Activated CD8-positive, alpha-beta memory T cell treated with anti-CD3 and anti-CD28 coated beads, Interleukin-2, amount 50 U/mL, for 24 hours (primary cell): ENCODE measurements around the gene SLC39A7.

Source experiments
- DNase-seq: peaks from one replicate; pipeline ENCODE4 v3.0.0-alpha.2; 2020; ENCODE audit errors: extremely low read depth

The SLC39A7 gene

GRCh38 chr6:33190504-33191107 lies 10.1 kb upstream of the SLC39A7 start:
- DNase-seq = no peak

- DNase-seq = no peak
Measured at GRCh38 chr6:33191383-33192104, 9.1 kb upstream of the SLC39A7 start.

GRCh38 chr6:33192105-33192646 lies 8.5 kb upstream of the SLC39A7 start, which contains the start of gene COL11A2:
TSS of gene COL11A2 (minus strand) at chr6:33192467. CDS start at chr6:33192240, 227 bp downstream.
- no peak for DNase-seq

GRCh38 chr6:33192671-33193602 lies 7.7 kb upstream of the SLC39A7 start:
- DNase-seq = no peak

- no peak for DNase-seq
Measured at GRCh38 chr6:33193619-33194018, 7.0 kb upstream of the SLC39A7 start.

GRCh38 chr6:33194431-33194979 lies 6.2 kb upstream of the SLC39A7 start:
- no peak for DNase-seq

- no peak for DNase-seq
Measured at GRCh38 chr6:33195304-33196165, 5.1 kb upstream of the SLC39A7 start.

- DNase-seq = no peak
Measured at GRCh38 chr6:33197431-33198048, 3.1 kb upstream of the SLC39A7 start.

- DNase-seq = no peak
Measured at GRCh38 chr6:33198159-33198852, 2.4 kb upstream of the SLC39A7 start.

- no peak for DNase-seq
Measured at GRCh38 chr6:33198853-33199436, 1.7 kb upstream of the SLC39A7 start.

- DNase-seq = no peak
Measured at GRCh38 chr6:33199687-33200218, 914 bp upstream of the SLC39A7 start.

GRCh38 chr6:33201147-33201545 lies 479 bp downstream of the SLC39A7 start:
- DNase-seq = no peak

- no peak for DNase-seq
Measured at GRCh38 chr6:33201935-33202334, 1.3 kb downstream of the SLC39A7 start.

- DNase-seq = no peak
Measured at GRCh38 chr6:33202799-33203198, 2.1 kb downstream of the SLC39A7 start.

GRCh38 chr6:33203443-33204164 lies 2.9 kb downstream of the SLC39A7 start:
- DNase-seq = no peak

- DNase-seq = no peak
Measured at GRCh38 chr6:33204165-33204414, 3.4 kb downstream of the SLC39A7 start.

GRCh38 chr6:33204415-33205190 lies 3.9 kb downstream of the SLC39A7 start, which contains the start of gene HSD17B8:
TSS of gene HSD17B8 (plus strand) at chr6:33204655. CDS start at chr6:33204669, 14 bp downstream.
- peak; percentile 91 for DNase-seq
